H1 (cell line): Measurements from ENCODE around the gene C5orf58. TPM values are rescaled to one million over a fixed set of nuclear protein-coding genes. Genes with fewer than 3 reads are reported as not detected.

ENCODE experiments used
- EGR1 ChIP-seq: IDR thresholded peaks from 2 replicates; pipeline ENCODE4 v1.6.1; 2011; ENCODE audit warnings: low read depth, low read length, borderline replicate concordance
- MAFK ChIP-seq: IDR thresholded peaks from 2 replicates; pipeline ENCODE4 v1.6.1; 2012; ENCODE audit warnings: low read depth, mild to moderate bottlenecking, improper control_type of control experiment, low read length
- POU5F1 ChIP-seq: IDR thresholded peaks from 2 replicates; pipeline ENCODE4 v1.6.1; 2011; ENCODE audit warnings: low read depth, mild to moderate bottlenecking, low read length, moderate library complexity
- RNF2 ChIP-seq: fragments of 200-900, 300-1000 bp; sonication (generic); IDR thresholded peaks from 2 replicates; pipeline ENCODE4 v1.7.1; 2016; ENCODE audit warnings: borderline replicate concordance, low read depth, mild to moderate bottlenecking, antibody characterized with exemption, low read length; ENCODE audit not compliant: poor library complexity, severe bottlenecking; ENCODE audit errors: missing control alignments
- TAF1 ChIP-seq: IDR thresholded peaks from 2 replicates; pipeline ENCODE4 v1.6.1; 2011; ENCODE audit warnings: mild to moderate bottlenecking, low read depth, low read length
- TBP ChIP-seq: IDR thresholded peaks from 2 replicates; pipeline ENCODE4 v1.6.1; 2011; ENCODE audit warnings: low read depth, low read length, improper control_type of control experiment
- polyA plus RNA-seq, 7 experiments: library from polyadenylated mRNA; depleted of rRNA in 3 of 7; stranded (reverse) in 5 of 7; unstranded in 2 of 7; fragments of >200 nt in 5 of 7; fragments of 200-250 nt in 2 of 7; gene quantifications; 1 replicate in 5 of 7; 2 replicates in 1 of 7; 4 replicates in 1 of 7; pipeline versions ENCODE4 v1.2.1 to v1.2.3, GENCODE V29; 2011 to 2013; ENCODE audit warnings: missing spikeins in 2 of 7, mixed read lengths in 2 of 7
- total RNA-seq: library from RNA; stranded (reverse); fragmentation: NEBNext Ultra II Directional; extraction: Animal tissue kit (Norgen Biotek cat#: 25700); gene quantifications from 2 replicates; pipeline ENCODE4 v1.2.1, GENCODE V29; 2021

Gene C5orf58
- total and polyA plus RNA-seq, 2 of the 8 experiments (the other 6 are each of a cell fraction or from before 2014, with no cell fraction given), result 0.24 to 1.6 TPM

- TF ChIP-seq EGR1 (no peak), MAFK (no peak), RNF2 (no peak), TAF1 (no peak), TBP (no peak), POU5F1 (no peak)
Observed at GRCh38 chr5:170287532-170287931, 54.7 kb downstream of the C5orf58 start (continued).
